GM23338 (cell line): ENCODE measurements around the gene SH2D3C. TPM values are rescaled to one million over a fixed set of nuclear protein-coding genes. Genes with fewer than 3 reads are reported as not detected.
A peak's percentile ranks its signal among the peaks of the same experiment; 100 is the strongest.

Experiments used
- ATAC-seq: fragments of 200-7000 bp; cut with Tn5 transposase; 3 replicates; pipeline ENCODE4 v1.9.1; 2020
- DNase-seq: peaks from one replicate; pipeline ENCODE4 v3.0.0-alpha.2; 2015; ENCODE audit warnings: low spot score
- H2AFZ ChIP-seq: fragments of 200-600 bp; sonication (generic); 2 replicates; pipeline ENCODE4 v1.8.0; 2016; ENCODE audit warnings: antibody characterized with exemption, mild to moderate bottlenecking, moderate library complexity
- H3F3A ChIP-seq: fragments of 200-600 bp; sonication (generic); replicated peaks from 2 replicates; pipeline ENCODE4 v1.8.0; 2017; ENCODE audit warnings: antibody characterized with exemption, mixed run types, low read depth
- H3K27ac ChIP-seq: fragments of 200-600 bp; sonication (generic); 2 replicates; pipeline ENCODE4 v1.6.1; 2016; ENCODE audit warnings: low read depth
- H3K27me3 ChIP-seq: fragments of 200-600 bp; sonication (generic); 2 replicates; pipeline ENCODE4 v1.8.0; 2016; ENCODE audit warnings: mild to moderate bottlenecking, mixed run types, moderate library complexity; ENCODE audit not compliant: insufficient read depth
- H3K36me3 ChIP-seq: fragments of 200-600 bp; sonication (generic); 2 replicates; pipeline ENCODE4 v1.8.0; 2016; ENCODE audit warnings: mild to moderate bottlenecking; ENCODE audit not compliant: insufficient read depth
- H3K4me1 ChIP-seq: fragments of 200-600 bp; sonication (generic); 2 replicates; pipeline ENCODE4 v1.8.0; 2016; ENCODE audit warnings: mild to moderate bottlenecking, moderate library complexity; ENCODE audit not compliant: insufficient read depth
- H3K4me2 ChIP-seq: fragments of 200-600 bp; sonication (generic); 2 replicates; pipeline ENCODE4 v1.7.1; 2017; ENCODE audit warnings: mixed run types
- H3K4me3 ChIP-seq: fragments of 200-600 bp; sonication (generic); 2 replicates; pipeline ENCODE4 v1.6.1; 2016; ENCODE audit warnings: mixed run types
- H3K79me2 ChIP-seq: fragments of 200-600 bp; sonication (generic); replicated peaks from 2 replicates; pipeline ENCODE4 v1.8.0; 2017; ENCODE audit warnings: mild to moderate bottlenecking; ENCODE audit not compliant: insufficient read depth
- H3K9me2 ChIP-seq: fragments of 200-600 bp; sonication (generic); 2 replicates; pipeline ENCODE4 v1.8.0; 2017; ENCODE audit not compliant: insufficient read depth
- H4K20me1 ChIP-seq: fragments of 200-600 bp; sonication (generic); replicated peaks from 2 replicates; pipeline ENCODE4 v1.8.0; 2017; ENCODE audit warnings: mild to moderate bottlenecking; ENCODE audit not compliant: insufficient read depth
- H3K27ac Mint-ChIP-seq: 2 replicates; pipeline ENCODE4 v1.8.0; 2020; ENCODE audit warnings: inconsistent platforms, mild to moderate bottlenecking, moderate library complexity, mixed read lengths
- H3K27me3 Mint-ChIP-seq: 3 replicates; pipeline ENCODE4 v1.8.0; 2022; ENCODE audit warnings: low read depth, mild to moderate bottlenecking, moderate library complexity, mixed read lengths, inconsistent platforms; ENCODE audit not compliant: insufficient read depth, poor library complexity
- H3K36me3 Mint-ChIP-seq: 3 replicates; pipeline ENCODE4 v1.8.0; 2021; ENCODE audit warnings: low read depth, mild to moderate bottlenecking, inconsistent platforms, moderate library complexity, mixed read lengths
- H3K4me1 Mint-ChIP-seq: 3 replicates; pipeline ENCODE4 v1.8.0; 2020; ENCODE audit warnings: mild to moderate bottlenecking, inconsistent platforms, mixed read lengths
- H3K4me3 Mint-ChIP-seq: 3 replicates; pipeline ENCODE4 v1.8.0; 2021; ENCODE audit warnings: moderate library complexity, mild to moderate bottlenecking, inconsistent platforms, mixed read lengths
- H3K9me3 Mint-ChIP-seq: 3 replicates; pipeline ENCODE4 v1.8.0; 2020; ENCODE audit warnings: moderate library complexity, mild to moderate bottlenecking, inconsistent platforms, mixed read lengths
- CREB1 ChIP-seq: fragments of 250-450 bp; sonication (Bioruptor Pico); IDR thresholded peaks from 2 replicates; pipeline ENCODE4 v1.5.0; 2020; ENCODE audit warnings: low read depth, mild to moderate bottlenecking, moderate library complexity
- CTCF ChIP-seq, 2 experiments: fragments of 200-600 bp in 1 of 2; sonication (generic) in 1 of 2; conservative IDR thresholded peaks; 2 replicates each; pipeline versions ENCODE4 v1.5.1 to v1.6.1; 2016 to 2017; ENCODE audit warnings: antibody characterized with exemption in 2 of 2, low read depth in 2 of 2, mild to moderate bottlenecking in 2 of 2, moderate library complexity in 1 of 2
- ETS1 ChIP-seq: IDR thresholded peaks from 2 replicates; pipeline ENCODE4 v1.6.1; 2016; ENCODE audit warnings: antibody characterized with exemption
- EZH2 ChIP-seq: fragments of 200-600 bp; sonication (generic); IDR thresholded peaks from one replicate; pipeline ENCODE4 v1.8.0; 2017; ENCODE audit warnings: antibody characterized with exemption, mild to moderate bottlenecking, low read depth; ENCODE audit not compliant: unreplicated experiment
- EZH2phosphoT487 ChIP-seq: fragments of 200-600 bp; sonication (generic); IDR thresholded peaks from one replicate; pipeline ENCODE4 v1.8.1; 2018; ENCODE audit warnings: antibody characterized with exemption; ENCODE audit not compliant: unreplicated experiment
- NANOG ChIP-seq: IDR thresholded peaks from 2 replicates; pipeline ENCODE4 v1.6.1; 2016; ENCODE audit warnings: antibody characterized with exemption, borderline replicate concordance
- POLR2AphosphoS5 ChIP-seq: IDR thresholded peaks from 2 replicates; pipeline ENCODE4 v1.6.1; 2016; ENCODE audit warnings: antibody characterized with exemption, low read depth
- REST ChIP-seq: IDR thresholded peaks from one replicate; pipeline ENCODE4 v1.6.1; 2018; ENCODE audit warnings: antibody characterized with exemption; ENCODE audit not compliant: unreplicated experiment
- STAT1 ChIP-seq: IDR thresholded peaks from one replicate; pipeline ENCODE4 v1.6.1; 2016; ENCODE audit warnings: antibody characterized with exemption; ENCODE audit not compliant: unreplicated experiment
- ZNF114 ChIP-seq: fragments of 250-450 bp; sonication (Bioruptor Pico); IDR thresholded peaks from 2 replicates; pipeline ENCODE4 v1.5.0; 2020; ENCODE audit warnings: mild to moderate bottlenecking, moderate library complexity
- polyA plus RNA-seq: library from polyadenylated mRNA; unstranded; fragments of >200 nt; fragmentation: Nextera tagmentation; extraction: Ambion mirVana; gene quantifications from 2 replicates; pipeline ENCODE4 v1.2.1, GENCODE V29; 2016
- total RNA-seq: library from RNA; depleted of rRNA; stranded (reverse); fragments of >200 nt; shearing (Covaris generic); gene quantifications from 2 replicates; pipeline ENCODE4 v1.2.3, GENCODE V29; 2014

Gene SH2D3C
- total and polyA plus RNA-seq, 2 experiments from 2014 or later: 4.2 to 4.5 TPM

GRCh38 chr9:127716412-127716811 lies 62.1 kb downstream of the SH2D3C start (continued):
- TF ChIP-seq REST (no peak), ZNF114 (CRISPR knock-in tag) (no peak), NANOG (no peak), EZH2phosphoT487 (no peak), POLR2AphosphoS5 (no peak), EZH2 (no peak), ETS1 (no peak)

- peak within 1 kb of the TSS; percentile 77 for H3K27ac Mint-ChIP-seq
- peak; percentile 99 for DNase-seq
- Histone ChIP-seq H3F3A (0 out of 2 replicates have a peak, but pooled peaks cover 7% of the 10 kb centered on the region), H3K27ac (no peak within 1 kb of the TSS), H2AFZ (peak within 1 kb of the TSS; percentile 94), H3K4me3 (peak within 1 kb of the TSS; percentile 66), H4K20me1 (no peaks in the 10 kb centered on the region), H3K4me2 (peak within 1 kb of the TSS; percentile 95), H3K79me2 (no peaks in the 10 kb centered on the region), H3K36me3 (no peaks in the 10 kb centered on the region), H3K9me2 (no peaks in the 10 kb centered on the region), H3K4me1 (peaks cover 10% of the 10 kb centered on the region), H3K27me3 (no peaks in the 10 kb centered on the region)
- peaks cover 15% of the 10 kb centered on the region for H3K27me3 Mint-ChIP-seq
- H3K4me3 Mint-ChIP-seq: peak within 1 kb of the TSS; percentile 98
- H3K4me1 Mint-ChIP-seq: peaks cover 22% of the 10 kb centered on the region
- peak; percentile 89 for ATAC-seq
- TF ChIP-seq POLR2AphosphoS5: peak; percentile 46; the same call in 1 of the 2 replicates
- TF ChIP-seq ETS1: peak; percentile 81; the same call in 1 of the 2 replicates
- TF ChIP-seq REST: no peak
- TF ChIP-seq CREB1 (CRISPR knock-in tag): peak; percentile 97
- TF ChIP-seq STAT1: no peak
- no peak for TF ChIP-seq EZH2
- no peak for TF ChIP-seq CTCF (conservative IDR thresholded peaks at IDR 0.05; ENCODE audit: low read depth in 2 of 2)
- TF ChIP-seq EZH2phosphoT487: no peak
- H3K36me3 Mint-ChIP-seq: no peaks in the 10 kb centered on the region
- no peaks in the 10 kb centered on the region for H3K9me3 Mint-ChIP-seq
Measured at GRCh38 chr9:127715470-127716337, 62.8 kb downstream of the SH2D3C start, which contains the start of the genes PTRH1 and TTC16. Gene PTRH1 (minus strand): TSS chr9:127715663. CDS start chr9:127715639, 24 bp downstream. Gene TTC16 (plus strand): TSS chr9:127716079. CDS start chr9:127716146, 67 bp downstream.
